ENCODE measurements around the gene CSTF1. TPM values are rescaled to one million over a fixed set of nuclear protein-coding genes. Genes with fewer than 3 reads are reported as not detected.

Gene CSTF1
- total and polyA plus RNA-seq, 8 donors, result 4.5 to 17.5 (median 14.2) TPM

DNA sequence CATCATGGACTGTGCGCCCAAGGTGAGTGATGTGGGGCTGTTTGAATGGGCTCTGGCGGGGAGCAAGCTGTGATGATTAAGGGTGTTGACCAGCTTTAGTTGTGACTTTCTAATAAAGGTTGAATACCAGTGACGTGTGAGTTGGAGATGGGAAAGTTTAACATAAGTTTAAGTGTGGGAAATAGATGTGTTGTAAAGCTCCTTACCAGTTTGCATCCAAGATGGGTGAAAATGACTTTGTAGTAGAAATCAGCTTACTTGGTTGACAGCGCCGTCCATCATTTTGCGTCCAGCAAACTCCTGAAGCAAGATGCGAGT lies 20.0 kb downstream of the CSTF1 start:
- TF ChIP-seq, protein P1, sequence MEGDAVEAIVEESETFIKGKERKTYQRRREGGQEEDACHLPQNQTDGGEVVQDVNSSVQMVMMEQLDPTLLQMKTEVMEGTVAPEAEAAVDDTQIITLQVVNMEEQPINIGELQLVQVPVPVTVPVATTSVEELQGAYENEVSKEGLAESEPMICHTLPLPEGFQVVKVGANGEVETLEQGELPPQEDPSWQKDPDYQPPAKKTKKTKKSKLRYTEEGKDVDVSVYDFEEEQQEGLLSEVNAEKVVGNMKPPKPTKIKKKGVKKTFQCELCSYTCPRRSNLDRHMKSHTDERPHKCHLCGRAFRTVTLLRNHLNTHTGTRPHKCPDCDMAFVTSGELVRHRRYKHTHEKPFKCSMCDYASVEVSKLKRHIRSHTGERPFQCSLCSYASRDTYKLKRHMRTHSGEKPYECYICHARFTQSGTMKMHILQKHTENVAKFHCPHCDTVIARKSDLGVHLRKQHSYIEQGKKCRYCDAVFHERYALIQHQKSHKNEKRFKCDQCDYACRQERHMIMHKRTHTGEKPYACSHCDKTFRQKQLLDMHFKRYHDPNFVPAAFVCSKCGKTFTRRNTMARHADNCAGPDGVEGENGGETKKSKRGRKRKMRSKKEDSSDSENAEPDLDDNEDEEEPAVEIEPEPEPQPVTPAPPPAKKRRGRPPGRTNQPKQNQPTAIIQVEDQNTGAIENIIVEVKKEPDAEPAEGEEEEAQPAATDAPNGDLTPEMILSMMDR (IDR thresholded peaks at IDR 0.05), result no peak
- ATAC-seq, result no peak
- WGBS, 2 donors, result 94 to 95% methylated on average over 7 of the region's 7 CpGs
- no peak for DNase-seq
- no peaks in the 10 kb centered on the region for H3K4me1 ChIP-seq
- H3K9me3 ChIP-seq, result no peaks in the 10 kb centered on the region
- no peak for FAIRE-seq
- no peaks in the 10 kb centered on the region for H3K27me3 ChIP-seq
- peak overlapping the region in 2 of 4 donors; percentile 44 to 51 for H3K27ac ChIP-seq
- intact Hi-C loops (cut with DNase I), result no loop called here
- peaks cover 0 to 14% (median 3%) of the 10 kb centered on the region in 3 donors for H3K36me3 ChIP-seq
- peak overlapping the region in 1 of 4 donors; percentile 17 for H3K4me3 ChIP-seq

DNA sequence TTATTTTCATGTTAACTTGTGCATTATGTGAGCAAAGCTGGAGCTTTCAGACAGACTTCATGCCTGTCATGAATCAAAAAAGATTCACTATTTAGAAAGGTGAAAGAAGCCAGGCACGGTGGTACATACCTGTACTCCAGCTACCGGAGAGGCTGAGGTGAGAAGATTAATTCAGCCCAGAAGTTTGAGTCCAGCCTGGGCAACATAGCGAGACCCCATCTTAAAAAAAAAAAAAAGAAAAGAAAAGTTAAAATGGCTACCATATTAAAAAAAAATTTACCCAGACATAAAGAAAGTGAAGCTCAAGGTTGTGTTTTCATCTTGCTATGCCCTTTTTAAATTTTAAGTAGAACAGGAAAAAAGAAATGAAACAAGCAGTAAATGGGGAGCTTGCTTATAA lies 20.5 kb downstream of the CSTF1 start:
- no peak for ATAC-seq
- no peaks in the 10 kb centered on the region for H3K4me1 ChIP-seq
- FAIRE-seq, result no peak
- TF ChIP-seq, protein P1 (IDR thresholded peaks at IDR 0.05), result no peak
- WGBS, 2 donors, result 98 to 100% methylated on average over 3 of the region's 3 CpGs
- H3K27me3 ChIP-seq, result no peaks in the 10 kb centered on the region
- H3K36me3 ChIP-seq, result peaks cover 0 to 9% (median 1%) of the 10 kb centered on the region in 3 donors
- no peaks in the 10 kb centered on the region for H3K9me3 ChIP-seq
- H3K27ac ChIP-seq, result peak overlapping the region in 2 of 4 donors; percentile 44 to 51
- intact Hi-C loops (cut with DNase I), result no loop called here
- H3K4me3 ChIP-seq, result peak overlapping the region in 1 of 4 donors; percentile 17
- DNase-seq, result no peak

DNA sequence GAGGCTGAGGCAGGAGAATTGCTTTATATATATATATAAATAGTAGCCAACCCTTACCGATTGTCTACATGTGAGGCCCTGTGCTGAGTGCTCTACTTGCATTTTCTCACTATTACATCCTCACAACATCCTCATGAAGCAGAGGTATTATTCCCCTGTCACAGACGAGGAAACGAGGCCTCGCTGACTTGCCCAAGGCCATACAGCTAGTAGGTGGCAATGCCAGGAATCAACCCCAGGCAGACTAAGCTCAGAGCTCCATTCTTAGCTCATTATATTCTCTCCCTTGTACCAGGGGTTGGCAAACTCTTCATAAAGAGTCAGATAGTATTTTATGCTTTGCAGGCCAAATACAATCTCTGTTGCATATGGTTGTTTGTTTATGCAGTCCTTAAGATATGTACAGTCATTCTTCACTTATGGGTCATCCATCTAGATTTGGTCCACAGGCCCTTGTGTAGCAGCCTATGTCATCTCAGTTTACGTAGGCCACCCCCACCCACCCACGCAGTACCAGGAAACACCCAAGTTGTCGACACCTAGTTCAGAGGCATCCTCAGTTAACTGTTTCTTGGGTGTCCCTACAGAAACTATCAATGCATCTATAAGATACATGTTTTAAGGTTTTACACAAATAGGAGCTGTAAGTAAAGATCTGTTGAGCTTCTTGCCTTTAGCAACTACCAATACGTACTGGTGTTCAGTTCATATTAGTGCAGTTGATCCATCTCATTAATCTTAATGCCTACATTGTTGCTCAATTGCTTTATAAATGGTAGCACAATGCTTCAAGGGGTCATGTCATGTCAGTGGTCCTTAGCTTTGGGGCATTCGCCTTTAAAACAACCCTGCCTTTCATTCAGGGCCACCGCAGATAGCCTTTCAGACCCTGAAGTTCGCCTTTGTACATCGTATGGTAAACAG lies 22.7 kb downstream of the CSTF1 start:
- Histone ChIP-seq H3K9me3 (no peaks in the 10 kb centered on the region), H3K27me3 (no peaks in the 10 kb centered on the region), H3K4me3 (no peak overlapping the region), H3K27ac (no peak overlapping the region), H3K36me3 (peaks cover 0 to 3% (median 0%) of the 10 kb centered on the region in 3 donors), H3K4me1 (no peaks in the 10 kb centered on the region)
- no peak for DNase-seq
- TF ChIP-seq, protein P1 (IDR thresholded peaks at IDR 0.05), result no peak
- WGBS, 2 donors, result 90 to 92% methylated on average over 12 of the region's 12 CpGs
- ATAC-seq, result no peak
- no peak for FAIRE-seq
- intact Hi-C loops (cut with DNase I), result no loop called here

DNA sequence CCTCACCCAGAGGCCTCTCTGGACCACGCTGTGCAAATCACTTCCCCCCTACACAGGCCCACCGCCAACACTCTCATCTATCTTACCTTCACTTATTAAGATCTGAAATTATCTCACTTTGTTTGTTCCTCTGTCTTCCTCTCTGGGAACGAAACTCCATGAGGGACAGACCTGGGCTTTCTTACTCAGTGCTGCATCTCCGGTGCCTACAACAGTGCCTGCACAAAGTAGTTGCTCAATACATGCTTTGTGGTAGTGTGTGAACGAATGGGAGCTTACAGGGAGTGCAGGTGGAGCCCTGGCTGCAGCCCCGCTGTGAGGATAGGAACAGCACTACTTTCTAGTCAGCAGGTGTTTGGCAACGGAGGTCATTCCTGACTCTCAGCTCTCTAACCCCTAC lies 25.0 kb downstream of the CSTF1 start:
- H3K4me3 ChIP-seq, result no peak overlapping the region
- H3K27ac ChIP-seq, result no peak overlapping the region
- WGBS, 2 donors, result 92 to 93% methylated on average over 7 of the region's 7 CpGs
- H3K27me3 ChIP-seq, result no peaks in the 10 kb centered on the region
- no peaks in the 10 kb centered on the region for H3K9me3 ChIP-seq
- intact Hi-C loops (cut with DNase I), result no loop called here
- no peak for DNase-seq
- no peaks in the 10 kb centered on the region for H3K4me1 ChIP-seq
- peaks cover 0 to 3% (median 0%) of the 10 kb centered on the region in 3 donors for H3K36me3 ChIP-seq
- TF ChIP-seq, protein P1 (IDR thresholded peaks at IDR 0.05), result no peak
- ATAC-seq, result no peak
- FAIRE-seq, result no peak

DNA sequence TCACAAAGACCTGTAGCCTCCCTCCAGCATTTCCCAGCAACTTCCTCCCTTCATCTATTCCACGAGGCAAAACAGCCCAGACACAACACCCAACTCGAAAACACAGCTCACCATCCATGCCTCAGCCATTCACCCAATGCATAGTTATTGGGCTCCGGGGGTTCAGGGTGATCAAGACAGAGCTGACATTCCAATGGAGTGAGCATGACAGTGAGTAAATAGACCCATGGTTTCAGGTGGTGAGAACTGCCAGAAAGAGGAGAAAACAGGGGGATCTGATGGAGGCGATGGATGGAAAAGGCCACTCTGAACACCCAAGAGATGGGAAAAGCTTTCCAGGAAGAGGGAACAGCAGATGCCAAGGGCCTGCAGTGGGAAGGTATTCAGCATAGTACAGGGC lies 25.5 kb downstream of the CSTF1 start:
- no peak for DNase-seq
- FAIRE-seq, result no peak
- TF ChIP-seq, protein P1 (IDR thresholded peaks at IDR 0.05), result no peak
- H3K36me3 ChIP-seq, result peaks cover 0 to 3% (median 0%) of the 10 kb centered on the region in 3 donors
- H3K4me1 ChIP-seq, result no peaks in the 10 kb centered on the region
- intact Hi-C loops (cut with DNase I), result no loop called here
- 85 to 91% methylated on average over 4 of the region's 4 CpGs for WGBS, 2 donors
- H3K27me3 ChIP-seq, result no peaks in the 10 kb centered on the region
- no peak overlapping the region for H3K4me3 ChIP-seq
- H3K27ac ChIP-seq, result peak overlapping the region in 1 of 4 donors; percentile 40
- no peaks in the 10 kb centered on the region for H3K9me3 ChIP-seq
- no peak for ATAC-seq
